K562 (cell line): Measurements from ENCODE around the gene SERGEF. TPM values are rescaled to one million over a fixed set of nuclear protein-coding genes. Genes with fewer than 3 reads are reported as not detected.

ENCODE experiments used
- ATAC-seq: fragments of 200-7000 bp; cut with Tn5 transposase; 3 replicates; pipeline ENCODE4 v1.9.1; 2020; ENCODE audit warnings: moderate library complexity
- BruUV-seq: library from RNA; stranded (reverse); fragments of 400-500 nt; replicated peaks from 2 replicates; lab custom pipeline; 2021; lab: Mats Ljungman, UMichigan
- CTCF ChIA-PET: fragments of 300-600 bp; formaldehyde crosslinking; extraction: SDS; loops from one replicate; lab custom pipeline; 2021; ENCODE audit warnings: low intra/inter-chr PET ratio; lab: Yijun Ruan, JAX
- POLR2A ChIA-PET: fragments of 300-600, 350-650 bp; sonication (Branson Sonifier 250); formaldehyde crosslinking; extraction: SDS; loops from one replicate; lab custom pipeline; 2021; ENCODE audit warnings: antibody characterized with exemption, inconsistent platforms; lab: Yijun Ruan, JAX
- DNase-seq, 4 experiments: peaks; one replicate each; pipeline versions ENCODE4 v3.0.0 to v3.0.0-alpha.2; 2011 to 2018; ENCODE audit warnings: low spot score in 3 of 4, mixed read lengths in 3 of 4; ENCODE audit errors: extremely low read depth in 1 of 4
- FAIRE-seq: peaks from 2 replicates; lab custom pipeline; 2011; peaks lifted over from hg19 to GRCh38; lab: Jason Lieb, UNC
- H2AFZ ChIP-seq: 2 replicates; pipeline ENCODE4 v1.6.0; 2011; ENCODE audit warnings: low read depth, low read length, control low read depth, inconsistent platforms
- H3K27ac ChIP-seq: fragments of 200-600 bp; 3 replicates; pipeline ENCODE4 v1.8.0; 2011; ENCODE audit warnings: low read depth, mild to moderate bottlenecking, control low read depth, inconsistent platforms, low read length, moderate library complexity, mixed read lengths; ENCODE audit errors: extremely low read depth
- H3K27me3 ChIP-seq, 2 experiments: fragments of 300-600 bp in 1 of 2; 2 replicates in 1 of 2; 3 replicates in 1 of 2; pipeline versions ENCODE4 v1.6.0 to v1.8.0; 2011; ENCODE audit warnings: inconsistent platforms in 2 of 2, low read length in 2 of 2, mild to moderate bottlenecking in 1 of 2, mixed read lengths in 1 of 2, moderate library complexity in 1 of 2; ENCODE audit not compliant: control insufficient read depth in 2 of 2, insufficient read depth in 2 of 2
- H3K36me3 ChIP-seq: fragments of 300-600 bp; 3 replicates; pipeline ENCODE4 v1.8.0; 2011; ENCODE audit warnings: mild to moderate bottlenecking, low read length, inconsistent platforms; ENCODE audit not compliant: control insufficient read depth, insufficient read depth
- H3K4me1 ChIP-seq, 2 experiments: fragments of 200-600 bp in 1 of 2; replicated peaks in 1 of 2; 2 replicates in 1 of 2; 3 replicates in 1 of 2; pipeline versions ENCODE4 v1.5.1 to v1.8.0; 2011; ENCODE audit warnings: inconsistent platforms in 2 of 2, low read length in 2 of 2, mild to moderate bottlenecking in 1 of 2, mixed read lengths in 1 of 2, moderate library complexity in 1 of 2; ENCODE audit not compliant: control insufficient read depth in 2 of 2, insufficient read depth in 2 of 2
- H3K4me2 ChIP-seq: 2 replicates; pipeline ENCODE4 v1.6.1; 2011; ENCODE audit warnings: low read length, control low read depth, inconsistent platforms, mixed read lengths; ENCODE audit not compliant: insufficient read depth
- H3K4me3 ChIP-seq: fragments of 200-600 bp; sonication (generic), shearing (Covaris generic); 2 replicates; pipeline ENCODE4 v1.5.1; 2016; ENCODE audit warnings: control low read depth, inconsistent platforms
- H3K79me2 ChIP-seq: fragments of 200-600 bp; 3 replicates; pipeline ENCODE4 v1.8.0; 2011; ENCODE audit warnings: low read length, inconsistent platforms; ENCODE audit not compliant: control insufficient read depth, insufficient read depth
- H3K9ac ChIP-seq, 2 experiments: 2 replicates each; pipeline versions ENCODE4 v1.6.0 to v1.6.1; 2011; ENCODE audit warnings: low read depth in 2 of 2, low read length in 2 of 2, control low read depth in 1 of 2, inconsistent platforms in 1 of 2, mild to moderate bottlenecking in 1 of 2, mixed read lengths in 1 of 2; ENCODE audit not compliant: insufficient read depth in 1 of 2
- H3K9me1 ChIP-seq: one replicate; pipeline ENCODE4 v1.6.0; 2011; ENCODE audit warnings: inconsistent platforms, mild to moderate bottlenecking, low read length, moderate library complexity; ENCODE audit not compliant: control insufficient read depth, insufficient read depth
- H3K9me3 ChIP-seq: replicated peaks from 2 replicates; pipeline ENCODE4 v1.5.1; 2011; ENCODE audit warnings: low read depth, low read length, inconsistent platforms; ENCODE audit not compliant: control insufficient read depth, insufficient read depth
- H4K20me1 ChIP-seq: replicated peaks from 2 replicates; pipeline ENCODE4 v1.6.1; 2011; ENCODE audit warnings: low read length, inconsistent platforms, mixed read lengths; ENCODE audit not compliant: control insufficient read depth, insufficient read depth
- PURB ChIP-seq: sonication (generic); formaldehyde crosslinking; IDR thresholded peaks from 2 replicates; pipeline ENCODE4 v1.9.0; 2021; ENCODE audit warnings: low read depth, mild to moderate bottlenecking, missing genetic modification reagents
- RAD21 ChIP-seq, 2 experiments: fragments of 250-450 bp in 1 of 2; fragments of 450-650 bp in 1 of 2; sonication (Bioruptor Pico) in 1 of 2; formaldehyde crosslinking in 1 of 2; IDR thresholded peaks in 1 of 2; conservative IDR thresholded peaks in 1 of 2; 2 replicates each; pipeline versions ENCODE4 v1.4.0 to v1.8.0; 2020 to 2022; ENCODE audit warnings: mild to moderate bottlenecking in 2 of 2, moderate library complexity in 1 of 2
- SMC3 ChIP-seq: conservative IDR thresholded peaks from 2 replicates; pipeline ENCODE4 v1.6.1; 2011; ENCODE audit warnings: low read depth, low read length, improper control_type of control experiment; ENCODE audit not compliant: insufficient read depth
- WGBS: fragments of 100-300 bp; shearing (Covaris generic); methylation state at CpG from one replicate; pipeline ENCODE4 v1.1.6; 2016; ENCODE audit warnings: low coverage, mixed read lengths; ENCODE audit not compliant: insufficient coverage; ENCODE audit errors: missing lambda C conversion rate; 5-methylcytosine and 5-hydroxymethylcytosine counted together
- in situ Hi-C: fragments of 300-500 bp; cut with MboI; formaldehyde crosslinking; loops from 4 replicates; pipeline ENCODE4 v1.15.0; 2018; ENCODE audit warnings: inconsistent platforms, mixed read lengths
- intact Hi-C: fragments of 100-400 bp; cut with micrococcal nuclease; formaldehyde crosslinking; loops from 2 replicates; pipeline ENCODE4 v1.14.2; 2022
- polyA plus RNA-seq, 8 experiments: library from polyadenylated mRNA; depleted of rRNA in 4 of 8; stranded (reverse) in 5 of 8; unstranded in 3 of 8; fragments of >200 nt; fragmentation: Nextera tagmentation in 2 of 8; fragmentation: Illumina TruSeq in 1 of 8; extraction: Ambion mirVana in 2 of 8; extraction: Trizol in 1 of 8; gene quantifications; 2 replicates each; pipeline versions ENCODE4 v1.2.1 to v1.2.3, GENCODE V29; 2011 to 2014; ENCODE audit warnings: inconsistent platforms in 1 of 8, missing spikeins in 1 of 8
- total RNA-seq, 7 experiments: library from RNA; depleted of rRNA in 6 of 7; stranded (reverse); fragments of >200 nt in 6 of 7; fragmentation: Illumina TruSeq in 2 of 7; extraction: Trizol in 2 of 7; gene quantifications; 2 replicates each; pipeline versions ENCODE4 v1.2.1 to v1.2.3, GENCODE V29; 2011 to 2021; ENCODE audit warnings: low replicate concordance in 1 of 7
- TF ChIP-seq, protein P1 (sequence below), 3 experiments: IDR thresholded peaks in 2 of 3; conservative IDR thresholded peaks in 1 of 3; 2 replicates each; pipeline ENCODE4 v1.5.1; 2011 to 2012; ENCODE audit warnings: low read length in 3 of 3, mild to moderate bottlenecking in 3 of 3, control low read depth in 2 of 3, improper control_type of control experiment in 1 of 3, inconsistent platforms in 1 of 3, low read depth in 1 of 3, mixed read lengths in 1 of 3, moderate library complexity in 1 of 3; ENCODE audit not compliant: insufficient read depth in 2 of 3
- TF ChIP-seq, protein P2 (sequence below): sonication (generic); formaldehyde crosslinking; IDR thresholded peaks from 2 replicates; pipeline ENCODE4 v1.8.0; 2022; ENCODE audit warnings: mild to moderate bottlenecking, missing genetic modification reagents

Gene SERGEF
- total and polyA plus RNA-seq, 9 of the 15 experiments (the other 6 are each of a cell fraction or from before 2014, with no cell fraction given) = 10.2 to 28.0 (median 19.9) TPM

DNA sequence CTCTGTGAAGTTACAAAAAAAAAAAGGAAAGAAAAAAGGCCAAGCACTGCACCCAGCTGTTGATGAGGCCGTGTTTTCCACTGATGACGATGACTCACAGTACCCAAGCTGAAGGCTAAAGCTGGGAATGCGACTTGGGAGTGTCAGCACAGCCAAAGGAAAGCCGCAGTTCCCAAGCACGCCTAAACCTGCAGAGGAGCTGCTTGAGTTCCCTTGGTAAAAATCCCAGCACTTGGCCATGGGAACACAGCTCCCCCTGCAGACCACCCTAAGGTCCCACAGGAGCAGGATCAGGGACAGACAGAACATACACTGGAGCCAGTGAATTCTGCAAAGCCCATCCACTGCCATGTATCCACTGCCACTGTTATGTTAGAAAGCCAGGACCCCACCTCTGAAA, 39.9 kb downstream of the SERGEF start:
- no peak overlapping the region for H3K4me3 ChIP-seq
- no TSS peak for BruUV-seq
- no peak overlapping the region for H3K27ac ChIP-seq
- ChIA-PET CTCF (interaction anchor here (0.7 to 2.0 kb wide), 6 partner anchors 11 to 243 kb away, joined by 3 to 5 read pairs (median 4); no protein-coding TSS in a partner anchor), POLR2A (interaction anchor here (0.6 to 1.6 kb wide), 4 partner anchors 8 to 142 kb away, joined by 3 to 5 read pairs (median 3); no protein-coding TSS in a partner anchor)
- TF ChIP-seq PURB = no peak
- TF ChIP-seq, protein P1, sequence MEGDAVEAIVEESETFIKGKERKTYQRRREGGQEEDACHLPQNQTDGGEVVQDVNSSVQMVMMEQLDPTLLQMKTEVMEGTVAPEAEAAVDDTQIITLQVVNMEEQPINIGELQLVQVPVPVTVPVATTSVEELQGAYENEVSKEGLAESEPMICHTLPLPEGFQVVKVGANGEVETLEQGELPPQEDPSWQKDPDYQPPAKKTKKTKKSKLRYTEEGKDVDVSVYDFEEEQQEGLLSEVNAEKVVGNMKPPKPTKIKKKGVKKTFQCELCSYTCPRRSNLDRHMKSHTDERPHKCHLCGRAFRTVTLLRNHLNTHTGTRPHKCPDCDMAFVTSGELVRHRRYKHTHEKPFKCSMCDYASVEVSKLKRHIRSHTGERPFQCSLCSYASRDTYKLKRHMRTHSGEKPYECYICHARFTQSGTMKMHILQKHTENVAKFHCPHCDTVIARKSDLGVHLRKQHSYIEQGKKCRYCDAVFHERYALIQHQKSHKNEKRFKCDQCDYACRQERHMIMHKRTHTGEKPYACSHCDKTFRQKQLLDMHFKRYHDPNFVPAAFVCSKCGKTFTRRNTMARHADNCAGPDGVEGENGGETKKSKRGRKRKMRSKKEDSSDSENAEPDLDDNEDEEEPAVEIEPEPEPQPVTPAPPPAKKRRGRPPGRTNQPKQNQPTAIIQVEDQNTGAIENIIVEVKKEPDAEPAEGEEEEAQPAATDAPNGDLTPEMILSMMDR (IDR thresholded peaks at IDR 0.05 in 2 of 3, conservative IDR thresholded peaks at IDR 0.05 in 1 of 3; ENCODE audit: insufficient read depth in 2 of 3, low read depth in 1 of 3, low read length in 3 of 3) = peak; percentile 63 to 73 (median 71)
- TF ChIP-seq SMC3 = peak; percentile 44; the same call in 1 of the 2 replicates
- TF ChIP-seq, protein P2, sequence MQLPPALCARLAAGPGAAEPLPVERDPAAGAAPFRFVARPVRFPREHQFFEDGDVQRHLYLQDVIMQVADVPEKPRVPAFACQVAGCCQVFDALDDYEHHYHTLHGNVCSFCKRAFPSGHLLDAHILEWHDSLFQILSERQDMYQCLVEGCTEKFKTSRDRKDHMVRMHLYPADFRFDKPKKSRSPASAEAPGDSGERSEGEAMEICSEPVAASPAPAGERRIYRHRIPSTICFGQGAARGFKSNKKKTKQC (CRISPR knock-in tag) = no peak
- peak in 1 of 2 experiments; percentile 62; a peak in 2 of 4 replicates for TF ChIP-seq RAD21 (CRISPR knock-in tag; conservative IDR thresholded peaks at IDR 0.05 in 1 of 2, IDR thresholded peaks at IDR 0.05 in 1 of 2)
- DNase-seq = peak; percentile 50 to 58 (median 51)
- peak; percentile 64 for FAIRE-seq
- in situ Hi-C loops (no loop called here), intact Hi-C loops (loop anchor here (1.0 kb wide), 1 partner anchor 213 kb away; no protein-coding TSS in a partner anchor)
- no peak overlapping the region for H3K9ac ChIP-seq
- H3K9me3 ChIP-seq = no peaks in the 10 kb centered on the region
- no peak overlapping the region for H2AFZ ChIP-seq
- no peaks in the 10 kb centered on the region for H3K4me1 ChIP-seq
- no peak overlapping the region for H3K4me2 ChIP-seq
- H3K27me3 ChIP-seq = no peaks in the 10 kb centered on the region
- whole genome bisulfite sequencing = 51% methylated on average over 5 of the region's 5 CpGs
- H3K79me2 ChIP-seq = no peaks in the 10 kb centered on the region
- no peaks in the 10 kb centered on the region for H3K9me1 ChIP-seq
- H3K36me3 ChIP-seq = no peaks in the 10 kb centered on the region; the same call in 2 of the 3 replicates
- peak; percentile 87 for ATAC-seq
- H4K20me1 ChIP-seq = no peaks in the 10 kb centered on the region; the same call in none of the 2 replicates
